PC-9 (cell line): ENCODE data around the gene KIF26A.

Experiments used
- EZH2 ChIP-seq: fragments of 200-600 bp; sonication (generic); IDR thresholded peaks from 2 replicates; pipeline ENCODE4 v1.8.0; 2017; ENCODE audit warnings: antibody characterized with exemption, low read depth
- TF ChIP-seq, protein P1 (sequence below): fragments of 200-600 bp; sonication (generic); conservative IDR thresholded peaks from 2 replicates; pipeline ENCODE4 v1.6.1; 2017; ENCODE audit warnings: mixed run types, antibody characterized with exemption, mild to moderate bottlenecking, moderate library complexity

DNA sequence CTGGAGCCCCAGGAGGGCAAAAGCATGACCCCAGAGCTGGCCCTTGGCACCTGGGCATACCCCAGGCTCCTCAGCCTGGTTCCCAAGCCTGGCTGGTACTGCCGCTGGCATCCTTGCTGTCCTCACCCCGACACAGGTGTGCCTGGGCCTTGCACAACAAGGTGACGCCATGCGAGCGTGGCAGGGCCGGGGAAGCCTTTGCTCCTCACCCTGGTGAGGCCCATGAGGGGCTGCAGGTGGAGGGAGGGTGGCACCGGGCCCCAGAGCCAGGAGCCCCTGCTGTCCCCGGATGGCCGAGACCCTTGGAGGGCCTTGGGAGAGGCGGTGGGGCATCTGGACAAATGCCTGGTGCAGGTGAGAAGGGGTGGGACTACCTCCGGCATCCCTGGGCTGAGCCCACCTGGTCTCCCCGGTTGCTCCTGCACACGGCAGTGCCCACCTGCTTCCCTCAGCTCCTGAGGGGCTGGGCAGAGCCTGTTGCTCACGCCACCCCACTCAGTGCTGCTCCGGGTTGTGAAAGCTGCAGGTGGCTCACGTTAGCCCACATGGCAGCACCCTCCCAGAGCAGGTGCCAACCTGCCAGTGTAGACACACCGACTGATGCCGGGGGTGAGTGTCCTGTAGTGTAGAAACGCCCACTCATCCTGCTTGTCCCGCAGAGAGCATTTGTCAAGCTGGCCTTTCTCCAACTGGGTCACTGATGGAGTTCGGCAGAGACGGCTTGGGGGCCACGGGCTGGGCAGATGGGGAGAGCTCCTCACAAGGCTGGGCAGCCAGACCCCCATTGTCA, 24.6 kb upstream of the KIF26A start:
- TF ChIP-seq, protein P1, sequence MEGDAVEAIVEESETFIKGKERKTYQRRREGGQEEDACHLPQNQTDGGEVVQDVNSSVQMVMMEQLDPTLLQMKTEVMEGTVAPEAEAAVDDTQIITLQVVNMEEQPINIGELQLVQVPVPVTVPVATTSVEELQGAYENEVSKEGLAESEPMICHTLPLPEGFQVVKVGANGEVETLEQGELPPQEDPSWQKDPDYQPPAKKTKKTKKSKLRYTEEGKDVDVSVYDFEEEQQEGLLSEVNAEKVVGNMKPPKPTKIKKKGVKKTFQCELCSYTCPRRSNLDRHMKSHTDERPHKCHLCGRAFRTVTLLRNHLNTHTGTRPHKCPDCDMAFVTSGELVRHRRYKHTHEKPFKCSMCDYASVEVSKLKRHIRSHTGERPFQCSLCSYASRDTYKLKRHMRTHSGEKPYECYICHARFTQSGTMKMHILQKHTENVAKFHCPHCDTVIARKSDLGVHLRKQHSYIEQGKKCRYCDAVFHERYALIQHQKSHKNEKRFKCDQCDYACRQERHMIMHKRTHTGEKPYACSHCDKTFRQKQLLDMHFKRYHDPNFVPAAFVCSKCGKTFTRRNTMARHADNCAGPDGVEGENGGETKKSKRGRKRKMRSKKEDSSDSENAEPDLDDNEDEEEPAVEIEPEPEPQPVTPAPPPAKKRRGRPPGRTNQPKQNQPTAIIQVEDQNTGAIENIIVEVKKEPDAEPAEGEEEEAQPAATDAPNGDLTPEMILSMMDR = no peak
- TF ChIP-seq EZH2 = no peak
